ENCODE data around the gene NNT.
"Not testable (repeated sequence)": the region's sequence is repeated elsewhere in the genome, so short reads cannot be mapped to it uniquely, and the experiment has no call there.

NNT gene

DNA sequence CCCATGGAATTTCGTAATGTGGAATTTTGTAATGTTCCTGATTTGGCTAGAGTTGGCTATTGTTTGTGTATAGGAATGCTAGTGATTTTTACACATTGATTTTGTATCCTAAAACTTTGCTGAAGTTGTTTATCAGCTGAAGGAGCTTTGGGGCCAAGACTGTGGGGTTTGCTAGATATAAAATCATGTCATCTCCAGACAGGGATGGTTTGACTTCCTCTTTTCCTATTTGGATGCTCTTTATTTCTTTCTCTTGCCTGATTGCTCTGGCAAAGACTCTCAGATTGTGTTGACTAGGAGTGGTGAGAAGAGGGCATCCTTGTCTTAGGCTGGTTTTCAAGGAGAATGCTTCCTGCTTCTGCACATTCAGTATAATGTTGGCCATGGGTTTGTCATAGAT, 91.0 kb downstream of the NNT start:
- no peaks in the 10 kb centered on the region for H3K27me3 ChIP-seq
- peaks cover 87% of the 10 kb centered on the region for H3K36me3 ChIP-seq
- H3K4me1 ChIP-seq = no peaks in the 10 kb centered on the region
- H3K4me2 ChIP-seq = no peak overlapping the region
- H3K9me3 ChIP-seq = peaks cover 58% of the 10 kb centered on the region
- TF ChIP-seq Cebpa-rat (IDR thresholded peaks at IDR 0.05) = no peak
- H3K4me3 ChIP-seq = no peak overlapping the region
- H3K9ac ChIP-seq = no peak overlapping the region
- no peak overlapping the region for H3K27ac ChIP-seq
- no peaks in the 10 kb centered on the region for H4K20me1 ChIP-seq

DNA sequence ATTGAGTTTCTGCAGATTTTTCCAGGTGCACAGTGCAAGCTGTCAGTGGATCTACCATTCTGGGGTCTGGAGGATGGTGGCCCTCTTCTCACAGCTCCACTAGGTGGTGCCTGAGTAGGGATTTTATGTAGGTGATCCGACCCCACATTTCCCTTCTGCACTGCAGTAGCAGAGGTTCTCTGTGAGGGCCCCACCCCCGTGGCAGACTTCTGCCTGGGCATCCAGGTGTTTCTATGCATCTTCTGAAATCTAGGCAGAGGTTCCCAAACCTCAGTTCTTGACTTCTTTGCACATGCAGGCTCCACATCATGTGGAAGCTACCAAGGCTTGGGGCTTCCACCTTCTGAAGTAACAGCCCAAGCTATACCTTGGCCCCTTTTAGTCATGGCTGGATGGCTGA, 93.5 kb downstream of the NNT start:
- H3K4me2 ChIP-seq, H3K9ac ChIP-seq, H3K27me3 ChIP-seq, H3K27ac ChIP-seq, H3K4me1 ChIP-seq, H3K4me3 ChIP-seq: not testable (repeated sequence)
- Histone ChIP-seq H4K20me1 (peaks cover 17% of the 10 kb centered on the region; the same call in 1 of the 2 replicates), H3K9me3 (peaks cover 45% of the 10 kb centered on the region), H3K36me3 (peaks cover 88% of the 10 kb centered on the region)

DNA sequence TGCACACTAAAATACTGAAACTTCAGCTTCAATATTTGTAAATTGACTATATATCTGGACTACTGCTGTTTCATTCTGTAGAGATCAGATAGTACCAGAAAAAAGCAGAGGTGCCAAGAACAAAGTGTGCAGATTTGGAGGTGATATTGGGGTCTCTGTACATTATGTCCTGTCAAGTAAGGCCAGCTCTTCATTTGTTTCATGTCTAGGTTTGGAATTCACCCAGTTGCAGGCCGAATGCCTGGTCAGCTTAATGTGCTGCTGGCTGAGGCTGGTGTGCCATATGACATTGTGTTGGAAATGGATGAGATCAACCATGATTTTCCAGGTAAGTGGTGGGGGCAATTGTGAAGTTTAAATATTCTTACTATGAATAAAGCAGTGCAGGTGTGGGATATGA, 96.9 kb downstream of the NNT start:
- no peak overlapping the region for H3K27ac ChIP-seq
- H4K20me1 ChIP-seq = peaks cover 20% of the 10 kb centered on the region; the same call in 1 of the 2 replicates
- no peak overlapping the region for H3K4me2 ChIP-seq
- no peak overlapping the region for H3K9ac ChIP-seq
- H3K4me1 ChIP-seq = no peaks in the 10 kb centered on the region
- peaks cover 90% of the 10 kb centered on the region for H3K36me3 ChIP-seq
- H3K9me3 ChIP-seq = peaks cover 23% of the 10 kb centered on the region
- no peak overlapping the region for H3K4me3 ChIP-seq
- H3K27me3 ChIP-seq = no peaks in the 10 kb centered on the region
- TF ChIP-seq Cebpa-rat (IDR thresholded peaks at IDR 0.05) = no peak

DNA sequence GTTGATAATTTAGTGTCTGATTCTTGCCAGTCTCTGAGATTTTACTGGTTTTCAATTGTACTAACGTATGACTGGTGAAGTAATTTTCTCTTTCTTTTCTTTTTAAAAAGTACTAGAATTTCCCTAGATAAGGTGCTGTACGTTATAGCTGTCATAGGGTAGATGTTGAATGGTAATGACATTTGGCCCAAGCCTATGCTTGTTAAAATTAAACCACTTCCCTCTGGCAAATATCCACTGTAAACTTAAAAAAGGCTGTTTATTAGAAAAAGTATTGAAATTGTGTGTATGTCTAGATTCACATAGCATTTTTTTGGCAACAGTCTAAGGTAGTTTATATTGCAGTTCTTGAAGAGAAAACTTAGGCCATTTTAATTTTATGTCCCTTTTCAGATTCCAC, 97.6 kb downstream of the NNT start:
- TF ChIP-seq Cebpa-rat (IDR thresholded peaks at IDR 0.05) = no peak
- Histone ChIP-seq H3K27ac (no peak overlapping the region), H3K27me3 (no peaks in the 10 kb centered on the region), H3K4me1 (no peaks in the 10 kb centered on the region), H3K4me3 (no peak overlapping the region), H3K4me2 (no peak overlapping the region), H4K20me1 (peaks cover 20% of the 10 kb centered on the region; the same call in 1 of the 2 replicates), H3K36me3 (peaks cover 90% of the 10 kb centered on the region), H3K9me3 (peaks cover 16% of the 10 kb centered on the region), H3K9ac (no peak overlapping the region)

DNA sequence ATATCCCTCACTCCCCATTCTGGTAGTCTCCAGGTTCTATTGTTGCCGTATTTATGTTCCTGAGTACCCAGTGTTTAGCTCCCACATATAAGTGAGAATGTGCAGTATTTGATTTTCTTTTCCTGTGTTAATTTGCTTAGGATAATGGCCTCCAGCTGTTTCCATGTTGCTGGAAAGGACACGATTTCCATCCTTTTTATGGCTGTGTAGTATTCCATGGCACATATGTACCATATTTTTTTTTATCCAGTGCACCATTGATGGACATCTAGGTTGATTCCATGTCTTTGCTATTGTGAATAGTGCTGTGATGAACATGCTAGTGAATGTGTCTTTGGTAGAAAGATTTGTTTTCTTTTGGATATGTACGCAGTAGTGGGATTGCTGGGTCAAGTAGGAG, 98.2 kb downstream of the NNT start:
- H4K20me1 ChIP-seq = peaks cover 20% of the 10 kb centered on the region; the same call in 1 of the 2 replicates
- H3K27me3 ChIP-seq = no peaks in the 10 kb centered on the region
- H3K9ac ChIP-seq = no peak overlapping the region
- no peak for TF ChIP-seq Cebpa-rat (IDR thresholded peaks at IDR 0.05)
- peaks cover 86% of the 10 kb centered on the region for H3K36me3 ChIP-seq
- H3K4me2 ChIP-seq = no peak overlapping the region
- no peak overlapping the region for H3K27ac ChIP-seq
- H3K4me1 ChIP-seq = no peaks in the 10 kb centered on the region
- no peak overlapping the region for H3K4me3 ChIP-seq
- H3K9me3 ChIP-seq = peaks cover 10% of the 10 kb centered on the region

DNA sequence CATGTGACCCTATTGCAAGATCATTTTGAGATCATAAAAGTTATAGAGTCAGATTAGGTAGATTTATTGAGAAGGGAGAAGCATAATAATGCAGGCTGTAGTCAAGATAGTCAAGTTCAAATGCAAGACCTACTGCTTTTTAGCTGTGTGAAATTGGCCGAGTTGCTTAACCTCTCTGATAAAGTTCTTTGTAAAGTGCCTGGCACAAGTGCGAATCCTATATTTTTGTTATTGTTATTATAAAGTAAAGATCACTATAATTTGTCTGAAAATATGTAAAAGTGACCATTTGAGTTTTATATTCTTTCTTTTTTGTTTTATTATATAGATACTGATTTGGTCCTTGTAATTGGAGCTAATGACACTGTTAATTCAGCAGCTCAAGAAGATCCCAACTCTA, 99.3 kb downstream of the NNT start:
- Histone ChIP-seq H3K9me3 (no peaks in the 10 kb centered on the region), H3K9ac (no peak overlapping the region), H3K36me3 (peaks cover 75% of the 10 kb centered on the region), H4K20me1 (peaks cover 20% of the 10 kb centered on the region; the same call in 1 of the 2 replicates), H3K4me2 (no peak overlapping the region), H3K27ac (no peak overlapping the region), H3K27me3 (no peaks in the 10 kb centered on the region), H3K4me3 (no peak overlapping the region), H3K4me1 (no peaks in the 10 kb centered on the region)
- TF ChIP-seq Cebpa-rat (IDR thresholded peaks at IDR 0.05) = no peak

DNA sequence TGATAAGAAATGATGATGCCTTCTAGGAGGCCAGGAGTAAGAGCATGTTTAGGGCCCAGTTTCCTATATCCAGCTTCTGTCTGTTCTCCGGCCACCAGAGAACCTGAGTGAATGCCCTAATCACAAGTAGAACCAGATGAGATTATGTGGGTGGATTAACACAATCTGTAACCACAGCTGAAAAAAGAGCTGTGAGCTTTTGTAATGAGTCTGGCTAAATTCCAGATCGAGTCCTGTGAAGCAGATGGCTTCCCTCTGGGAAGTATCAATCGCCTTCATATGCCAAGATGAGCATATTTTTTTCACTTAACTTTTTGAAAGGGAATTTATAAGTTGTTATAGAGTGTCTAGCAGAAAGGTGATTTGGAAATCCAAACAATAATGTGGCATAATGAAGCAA, 99.8 kb downstream of the NNT start:
- H3K4me2 ChIP-seq = no peak overlapping the region
- H3K9ac ChIP-seq = no peak overlapping the region
- H3K9me3 ChIP-seq = no peaks in the 10 kb centered on the region
- H3K36me3 ChIP-seq = peaks cover 70% of the 10 kb centered on the region
- H3K27me3 ChIP-seq = no peaks in the 10 kb centered on the region
- no peak overlapping the region for H3K27ac ChIP-seq
- H3K4me3 ChIP-seq = no peak overlapping the region
- no peak for TF ChIP-seq Cebpa-rat (IDR thresholded peaks at IDR 0.05)
- H3K4me1 ChIP-seq = no peaks in the 10 kb centered on the region
- peaks cover 20% of the 10 kb centered on the region; the same call in 1 of the 2 replicates for H4K20me1 ChIP-seq

DNA sequence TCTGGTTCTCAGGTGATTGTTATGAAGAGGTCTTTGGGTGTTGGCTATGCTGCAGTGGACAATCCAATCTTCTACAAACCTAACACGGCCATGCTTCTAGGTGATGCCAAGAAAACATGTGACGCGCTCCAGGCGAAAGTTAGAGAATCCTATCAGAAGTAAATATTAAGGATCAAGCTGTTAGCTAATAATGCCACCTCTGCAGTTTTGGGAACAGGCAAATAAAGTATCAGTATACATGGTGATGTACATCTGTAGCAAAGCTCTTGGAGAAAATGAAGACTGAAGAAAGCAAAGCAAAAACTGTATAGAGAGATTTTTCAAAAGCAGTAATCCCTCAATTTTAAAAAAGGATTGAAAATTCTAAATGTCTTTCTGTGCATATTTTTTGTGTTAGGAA, 101.3 kb downstream of the NNT start:
- TF ChIP-seq Cebpa-rat (IDR thresholded peaks at IDR 0.05) = no peak
- H3K27me3 ChIP-seq = no peaks in the 10 kb centered on the region
- no peak overlapping the region for H3K27ac ChIP-seq
- no peaks in the 10 kb centered on the region for H3K9me3 ChIP-seq
- H4K20me1 ChIP-seq = peaks cover 19% of the 10 kb centered on the region; the same call in 1 of the 2 replicates
- H3K4me2 ChIP-seq = no peak overlapping the region
- H3K4me1 ChIP-seq = no peaks in the 10 kb centered on the region
- H3K36me3 ChIP-seq = peaks cover 62% of the 10 kb centered on the region
- H3K9ac ChIP-seq = no peak overlapping the region
- no peak overlapping the region for H3K4me3 ChIP-seq

DNA sequence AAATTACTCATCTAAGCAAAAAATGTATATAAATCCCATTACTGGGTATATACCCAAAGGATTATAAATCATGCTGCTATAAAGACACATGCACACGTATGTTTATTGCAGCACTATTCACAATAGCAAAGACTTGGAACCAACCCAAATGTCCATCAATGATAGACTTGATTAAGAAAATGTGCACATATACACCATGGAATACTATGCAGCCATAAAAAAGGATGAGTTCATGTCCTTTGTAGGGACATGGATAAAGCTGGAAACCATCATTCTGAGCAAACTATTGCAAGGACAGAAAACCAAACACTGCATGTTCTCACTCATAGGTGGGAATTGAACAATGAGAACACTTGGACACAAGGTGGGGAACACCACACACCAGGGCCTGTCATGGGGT, 103.6 kb downstream of the NNT start:
- not testable (repeated sequence) for H4K20me1 ChIP-seq, H3K4me3 ChIP-seq, H3K27ac ChIP-seq, H3K9me3 ChIP-seq, H3K4me2 ChIP-seq, H3K4me1 ChIP-seq, H3K9ac ChIP-seq, H3K27me3 ChIP-seq
- H3K36me3 ChIP-seq = peaks cover 45% of the 10 kb centered on the region

DNA sequence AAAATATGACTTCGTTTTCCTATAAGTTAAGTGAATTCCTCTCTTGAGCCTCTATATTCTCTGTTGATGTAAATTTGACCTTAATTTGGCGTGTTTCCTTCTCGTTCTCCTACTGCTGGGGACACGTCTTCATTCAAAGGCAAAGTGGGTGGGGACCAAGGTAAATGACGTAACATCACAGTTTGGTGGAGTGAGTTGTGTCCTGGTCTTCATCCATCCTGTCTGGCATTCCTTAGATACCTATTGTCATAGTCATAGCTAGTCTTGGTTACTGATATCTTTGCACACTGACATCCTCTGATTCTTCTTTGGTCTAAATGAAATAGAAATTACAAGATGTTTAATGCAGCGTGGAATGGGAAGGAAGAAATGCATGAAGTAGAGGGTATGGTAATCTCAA, 108.5 kb downstream of the NNT start:
- no peaks in the 10 kb centered on the region for H3K27me3 ChIP-seq

DNA sequence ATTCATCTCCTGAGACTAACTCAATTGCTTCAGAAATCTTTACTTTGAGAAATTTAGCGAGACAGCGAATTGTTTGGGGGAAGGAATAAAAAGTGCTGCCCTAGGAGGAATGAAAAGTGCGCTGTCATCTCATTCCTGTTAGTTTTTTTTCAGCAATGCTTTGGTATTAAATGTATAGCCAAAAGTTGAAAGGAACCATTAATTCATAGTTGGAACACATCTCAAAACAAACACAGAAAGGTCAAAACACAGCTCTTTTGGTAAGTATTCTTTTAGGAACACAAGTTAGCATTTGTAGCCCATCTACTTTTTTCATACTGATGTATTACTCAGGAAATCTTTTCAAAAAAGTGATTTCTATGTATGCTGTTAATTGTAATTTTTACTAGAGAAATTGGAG, 109.1 kb downstream of the NNT start:
- H3K9ac ChIP-seq = no peak overlapping the region
- H3K4me2 ChIP-seq = no peak overlapping the region
- H3K4me3 ChIP-seq = no peak overlapping the region
- no peaks in the 10 kb centered on the region for H4K20me1 ChIP-seq
- no peaks in the 10 kb centered on the region for H3K4me1 ChIP-seq
- H3K9me3 ChIP-seq = no peaks in the 10 kb centered on the region
- H3K36me3 ChIP-seq = peaks cover 5% of the 10 kb centered on the region; the same call in 1 of the 2 replicates
- no peak overlapping the region for H3K27ac ChIP-seq
- H3K27me3 ChIP-seq = no peaks in the 10 kb centered on the region
- TF ChIP-seq Cebpa-rat (IDR thresholded peaks at IDR 0.05) = no peak

More for the DNA sequence above, 108.5 kb downstream of the NNT start:
- Histone ChIP-seq H3K9ac (no peak overlapping the region), H3K36me3 (peaks cover 5% of the 10 kb centered on the region; the same call in 1 of the 2 replicates), H3K9me3 (no peaks in the 10 kb centered on the region), H3K4me1 (no peaks in the 10 kb centered on the region), H3K27ac (no peak overlapping the region), H3K4me2 (no peak overlapping the region), H4K20me1 (no peaks in the 10 kb centered on the region), H3K4me3 (no peak overlapping the region)
- no peak for TF ChIP-seq Cebpa-rat (IDR thresholded peaks at IDR 0.05)

DNA sequence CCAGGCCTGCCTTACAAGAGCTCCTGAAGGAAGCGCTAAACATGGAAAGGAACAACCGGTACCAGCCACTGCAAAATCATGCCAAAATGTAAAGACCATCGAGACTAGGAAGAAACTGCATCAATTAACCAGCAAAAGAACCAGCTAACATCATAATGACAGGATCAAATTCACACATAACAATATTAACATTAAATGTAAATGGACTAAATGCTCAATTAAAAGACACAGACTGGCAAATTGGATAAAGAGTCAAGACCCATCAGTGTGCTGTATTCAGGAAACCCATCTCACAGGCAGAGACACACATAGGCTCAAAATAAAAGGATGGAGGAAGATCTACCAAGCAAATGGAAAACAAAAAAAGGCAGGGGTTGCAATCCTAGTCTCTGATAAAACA, 116.8 kb downstream of the NNT start:
- H3K4me1 ChIP-seq, H3K9me3 ChIP-seq, H4K20me1 ChIP-seq, H3K4me3 ChIP-seq, H3K4me2 ChIP-seq, H3K27ac ChIP-seq, H3K36me3 ChIP-seq, H3K27me3 ChIP-seq, H3K9ac ChIP-seq: not testable (repeated sequence)

Data from BLaER1 (cell line).